ENCODE data around the gene EIF3A. TPM values are rescaled to one million over a fixed set of nuclear protein-coding genes. Genes with fewer than 3 reads are reported as not detected.
"Not testable (repeated sequence)": the region's sequence is repeated elsewhere in the genome, so short reads cannot be mapped to it uniquely, and the experiment has no call there.

EIF3A gene
- total RNA-seq, 4 donors from 2014 or later = 105 to 138 (median 121) TPM

GRCh38 chr10:119103241-119103902 lies 22.8 kb upstream of the EIF3A start:
- DNase-seq (ENCODE audit: low spot score in 2 of 2) = no peak
- TF ChIP-seq POLR2A (IDR thresholded peaks at IDR 0.05) (no peak), CTCF (IDR thresholded peaks at IDR 0.05) (no peak)
- H3K4me3 ChIP-seq (ENCODE audit: low read depth, poor library complexity, severe bottlenecking) = no peak overlapping the region
- 46 to 48% methylated on average over 11 to 12 of the region's 12 CpGs for WGBS, 2 donors
- intact Hi-C loops (cut with DNase I; ENCODE audit: low total_unique reads) = no loop called here

GRCh38 chr10:119101366-119102098 lies 20.9 kb upstream of the EIF3A start:
- TF ChIP-seq POLR2A (IDR thresholded peaks at IDR 0.05) (no peak), CTCF (IDR thresholded peaks at IDR 0.05) (no peak)
- WGBS, 2 donors = 33 to 40% methylated on average over 10 of the region's 10 CpGs
- intact Hi-C loops (cut with DNase I; ENCODE audit: low total_unique reads) = no loop called here
- DNase-seq (ENCODE audit: low spot score in 2 of 2) = no peak
- H3K4me3 ChIP-seq (ENCODE audit: low read depth, poor library complexity, severe bottlenecking) = no peak overlapping the region

- TF ChIP-seq CTCF (IDR thresholded peaks at IDR 0.05) (no peak), POLR2A (IDR thresholded peaks at IDR 0.05) (no peak)
- no peak for DNase-seq (ENCODE audit: low spot score in 2 of 2)
- no peak overlapping the region for H3K4me3 ChIP-seq (ENCODE audit: low read depth, poor library complexity, severe bottlenecking)
- intact Hi-C loops (cut with DNase I; ENCODE audit: low total_unique reads) = no loop called here
- WGBS, 2 donors = 39 to 53% methylated on average over 3 of the region's 3 CpGs
These were observed 20.0 kb upstream of the EIF3A start for GRCh38 chr10:119100434-119101238.

GRCh38 chr10:119098576-119098975 lies 18.0 kb upstream of the EIF3A start:
- intact Hi-C loops (cut with DNase I; ENCODE audit: low total_unique reads) = no loop called here
- WGBS, 2 donors = 96 to 97% methylated on average over 3 of the region's 3 CpGs
- H3K4me3 ChIP-seq (ENCODE audit: low read depth, poor library complexity, severe bottlenecking) = no peak overlapping the region
- no peak for DNase-seq (ENCODE audit: low spot score in 2 of 2)
- TF ChIP-seq POLR2A (IDR thresholded peaks at IDR 0.05) = no peak
- no peak for TF ChIP-seq CTCF (IDR thresholded peaks at IDR 0.05)

- H3K4me3 ChIP-seq (ENCODE audit: low read depth, poor library complexity, severe bottlenecking); intact Hi-C loops (cut with DNase I; ENCODE audit: low total_unique reads): not testable (repeated sequence)
- 92 to 93% methylated on average over 12 of the region's 12 CpGs for WGBS, 2 donors
- peak in 1 of 2 donors; percentile 79 for DNase-seq (ENCODE audit: low spot score in 2 of 2)
These were observed 16.2 kb upstream of the EIF3A start for GRCh38 chr10:119096641-119097415.
